K562 (cell line): ENCODE data around the gene PFKFB2. TPM values are rescaled to one million over a fixed set of nuclear protein-coding genes. Genes with fewer than 3 reads are reported as not detected.

Experiments
- CBX3 ChIP-seq, 2 experiments: IDR thresholded peaks; 1 replicate in 1 of 2; 2 replicates in 1 of 2; pipeline ENCODE4 v1.6.1; 2012; ENCODE audit warnings: inconsistent platforms in 2 of 2, low read length in 2 of 2, borderline replicate concordance in 1 of 2, control low read depth in 1 of 2
- ETV6 ChIP-seq, 3 experiments: fragments of 150-350 bp in 1 of 3; sonication (generic) in 1 of 3; formaldehyde crosslinking in 1 of 3; IDR thresholded peaks; 2 replicates each; pipeline versions ENCODE4 v1.6.1 to v1.8.0; 2014 to 2022; ENCODE audit warnings: borderline replicate concordance in 2 of 3, low read depth in 2 of 3, antibody characterized with exemption in 1 of 3, low read length in 1 of 3, mild to moderate bottlenecking in 1 of 3, missing genetic modification reagents in 1 of 3
- PHF20 ChIP-seq: fragments of 450-650 bp; IDR thresholded peaks from 2 replicates; pipeline ENCODE4 v1.6.1; 2018; ENCODE audit not compliant: partially characterized antibody
- POLR2H ChIP-seq: IDR thresholded peaks from 2 replicates; pipeline ENCODE4 v1.6.1; 2016; ENCODE audit warnings: missing genetic modification characterization, low read depth, mild to moderate bottlenecking, control low read depth, missing compliant biosample characterization, moderate library complexity
- TAF1 ChIP-seq: IDR thresholded peaks from 2 replicates; pipeline ENCODE4 v1.6.1; 2011; ENCODE audit warnings: mild to moderate bottlenecking, low read length, moderate library complexity; ENCODE audit not compliant: insufficient read depth, control insufficient read depth, severe bottlenecking; ENCODE audit errors: extremely low read depth
- TARDBP ChIP-seq: fragments of 450-650 bp; IDR thresholded peaks from 2 replicates; pipeline ENCODE4 v1.6.1; 2016
- ZC3H8 ChIP-seq: fragments of 450-650 bp; IDR thresholded peaks from 2 replicates; pipeline ENCODE4 v1.6.1; 2017
- polyA plus RNA-seq, 8 experiments: library from polyadenylated mRNA; depleted of rRNA in 4 of 8; stranded (reverse) in 5 of 8; unstranded in 3 of 8; fragments of >200 nt; fragmentation: Nextera tagmentation in 2 of 8; fragmentation: Illumina TruSeq in 1 of 8; extraction: Ambion mirVana in 2 of 8; extraction: Trizol in 1 of 8; gene quantifications; 2 replicates each; pipeline versions ENCODE4 v1.2.1 to v1.2.3, GENCODE V29; 2011 to 2014; ENCODE audit warnings: inconsistent platforms in 1 of 8, missing spikeins in 1 of 8
- total RNA-seq, 7 experiments: library from RNA; depleted of rRNA in 6 of 7; stranded (reverse); fragments of >200 nt in 6 of 7; fragmentation: Illumina TruSeq in 2 of 7; extraction: Trizol in 2 of 7; gene quantifications; 2 replicates each; pipeline versions ENCODE4 v1.2.1 to v1.2.3, GENCODE V29; 2011 to 2021; ENCODE audit warnings: low replicate concordance in 1 of 7
- TF ChIP-seq, protein P1 (sequence below): sonication (generic); IDR thresholded peaks from 2 replicates; pipeline ENCODE4 v1.6.1; 2016
- TF ChIP-seq, protein P2 (sequence below): sonication (generic); formaldehyde crosslinking; IDR thresholded peaks from 2 replicates; pipeline ENCODE4 v1.8.0; 2022; ENCODE audit warnings: mild to moderate bottlenecking, missing genetic modification reagents, borderline replicate concordance
- TF ChIP-seq, protein P3 (sequence below), 2 experiments: fragments of 450-650 bp; IDR thresholded peaks; 2 replicates each; pipeline ENCODE4 v1.6.1; 2018; ENCODE audit warnings: mild to moderate bottlenecking in 2 of 2, low read depth in 1 of 2; ENCODE audit not compliant: partially characterized antibody in 2 of 2
- TF ChIP-seq, protein P4 (sequence below), 2 experiments: fragments of 450-650 bp in 1 of 2; sonication (generic) in 1 of 2; formaldehyde crosslinking; conservative IDR thresholded peaks; 2 replicates each; pipeline versions ENCODE4 v1.4.0 to v1.8.1; 2020 to 2022; ENCODE audit warnings: mild to moderate bottlenecking in 1 of 2, missing genetic modification reagents in 1 of 2
- TF ChIP-seq, protein P5 (sequence below): sonication (generic); formaldehyde crosslinking; IDR thresholded peaks from 2 replicates; pipeline ENCODE4 v1.9.0; 2022; ENCODE audit warnings: mild to moderate bottlenecking, missing genetic modification reagents
- TF ChIP-seq, protein P6 (sequence below): sonication (generic); formaldehyde crosslinking; IDR thresholded peaks from 2 replicates; pipeline ENCODE4 v1.8.0; 2022; ENCODE audit warnings: missing genetic modification reagents, mild to moderate bottlenecking, borderline replicate concordance

Gene PFKFB2
- total and polyA plus RNA-seq, 9 of the 15 experiments (the other 6 are each of a cell fraction or from before 2014, with no cell fraction given), result 6.9 to 26.0 (median 16.4) TPM

DNA sequence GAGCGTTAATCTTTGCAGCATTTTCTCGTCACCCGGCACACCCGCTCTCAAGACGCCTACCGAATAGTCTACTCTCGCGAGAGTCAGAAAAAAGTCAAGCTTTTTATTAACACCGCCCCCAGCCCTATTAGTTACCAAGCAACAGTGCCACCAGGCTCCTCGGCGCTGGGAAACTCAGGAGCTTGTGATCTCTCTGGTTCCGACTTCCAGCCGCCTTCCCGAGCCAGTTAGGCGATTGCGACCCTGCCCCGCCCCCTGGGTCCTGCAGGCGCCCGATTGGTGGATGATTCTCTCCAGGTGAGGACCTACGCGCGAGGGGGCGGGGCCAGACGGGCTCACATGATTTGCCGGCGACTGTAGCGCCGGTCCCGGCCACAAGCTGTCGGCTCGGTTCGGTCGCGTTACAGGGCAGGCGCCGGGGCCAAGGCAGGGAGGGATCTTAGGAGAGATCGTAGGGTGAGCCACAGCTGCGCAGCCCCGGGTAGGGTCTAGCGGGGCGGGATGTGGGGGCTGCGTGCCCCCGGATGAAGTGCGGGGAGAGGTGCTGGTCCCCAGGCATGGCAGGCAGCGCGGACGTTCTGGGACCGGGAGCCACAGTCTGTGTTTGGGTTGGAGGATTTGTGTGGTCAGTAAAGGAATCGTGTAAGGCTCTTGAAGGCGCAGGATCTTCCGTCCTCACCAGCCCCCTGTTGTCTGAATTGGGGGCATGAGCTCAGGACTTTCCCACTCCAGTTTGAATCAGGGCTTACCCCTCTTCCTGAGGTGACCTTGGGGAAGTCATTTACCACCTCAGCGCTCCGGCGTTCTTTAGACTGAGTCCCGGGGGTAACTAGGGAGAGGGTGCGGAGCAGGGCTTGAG, at the start of gene PFKFB2 (continued):
- TF ChIP-seq, protein P1, sequence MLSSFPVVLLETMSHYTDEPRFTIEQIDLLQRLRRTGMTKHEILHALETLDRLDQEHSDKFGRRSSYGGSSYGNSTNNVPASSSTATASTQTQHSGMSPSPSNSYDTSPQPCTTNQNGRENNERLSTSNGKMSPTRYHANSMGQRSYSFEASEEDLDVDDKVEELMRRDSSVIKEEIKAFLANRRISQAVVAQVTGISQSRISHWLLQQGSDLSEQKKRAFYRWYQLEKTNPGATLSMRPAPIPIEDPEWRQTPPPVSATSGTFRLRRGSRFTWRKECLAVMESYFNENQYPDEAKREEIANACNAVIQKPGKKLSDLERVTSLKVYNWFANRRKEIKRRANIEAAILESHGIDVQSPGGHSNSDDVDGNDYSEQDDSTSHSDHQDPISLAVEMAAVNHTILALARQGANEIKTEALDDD, result peak; percentile 74; the same call in 1 of the 2 replicates
- TF ChIP-seq, protein P2, sequence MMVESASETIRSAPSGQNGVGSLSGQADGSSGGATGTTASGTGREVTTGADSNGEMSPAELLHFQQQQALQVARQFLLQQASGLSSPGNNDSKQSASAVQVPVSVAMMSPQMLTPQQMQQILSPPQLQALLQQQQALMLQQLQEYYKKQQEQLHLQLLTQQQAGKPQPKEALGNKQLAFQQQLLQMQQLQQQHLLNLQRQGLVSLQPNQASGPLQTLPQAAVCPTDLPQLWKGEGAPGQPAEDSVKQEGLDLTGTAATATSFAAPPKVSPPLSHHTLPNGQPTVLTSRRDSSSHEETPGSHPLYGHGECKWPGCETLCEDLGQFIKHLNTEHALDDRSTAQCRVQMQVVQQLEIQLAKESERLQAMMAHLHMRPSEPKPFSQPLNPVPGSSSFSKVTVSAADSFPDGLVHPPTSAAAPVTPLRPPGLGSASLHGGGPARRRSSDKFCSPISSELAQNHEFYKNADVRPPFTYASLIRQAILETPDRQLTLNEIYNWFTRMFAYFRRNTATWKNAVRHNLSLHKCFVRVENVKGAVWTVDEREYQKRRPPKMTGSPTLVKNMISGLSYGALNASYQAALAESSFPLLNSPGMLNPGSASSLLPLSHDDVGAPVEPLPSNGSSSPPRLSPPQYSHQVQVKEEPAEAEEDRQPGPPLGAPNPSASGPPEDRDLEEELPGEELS (CRISPR knock-in tag), result 0 out of 2 replicates have a peak, but pooled peaks have one; percentile 22
- TF ChIP-seq, protein P3, sequence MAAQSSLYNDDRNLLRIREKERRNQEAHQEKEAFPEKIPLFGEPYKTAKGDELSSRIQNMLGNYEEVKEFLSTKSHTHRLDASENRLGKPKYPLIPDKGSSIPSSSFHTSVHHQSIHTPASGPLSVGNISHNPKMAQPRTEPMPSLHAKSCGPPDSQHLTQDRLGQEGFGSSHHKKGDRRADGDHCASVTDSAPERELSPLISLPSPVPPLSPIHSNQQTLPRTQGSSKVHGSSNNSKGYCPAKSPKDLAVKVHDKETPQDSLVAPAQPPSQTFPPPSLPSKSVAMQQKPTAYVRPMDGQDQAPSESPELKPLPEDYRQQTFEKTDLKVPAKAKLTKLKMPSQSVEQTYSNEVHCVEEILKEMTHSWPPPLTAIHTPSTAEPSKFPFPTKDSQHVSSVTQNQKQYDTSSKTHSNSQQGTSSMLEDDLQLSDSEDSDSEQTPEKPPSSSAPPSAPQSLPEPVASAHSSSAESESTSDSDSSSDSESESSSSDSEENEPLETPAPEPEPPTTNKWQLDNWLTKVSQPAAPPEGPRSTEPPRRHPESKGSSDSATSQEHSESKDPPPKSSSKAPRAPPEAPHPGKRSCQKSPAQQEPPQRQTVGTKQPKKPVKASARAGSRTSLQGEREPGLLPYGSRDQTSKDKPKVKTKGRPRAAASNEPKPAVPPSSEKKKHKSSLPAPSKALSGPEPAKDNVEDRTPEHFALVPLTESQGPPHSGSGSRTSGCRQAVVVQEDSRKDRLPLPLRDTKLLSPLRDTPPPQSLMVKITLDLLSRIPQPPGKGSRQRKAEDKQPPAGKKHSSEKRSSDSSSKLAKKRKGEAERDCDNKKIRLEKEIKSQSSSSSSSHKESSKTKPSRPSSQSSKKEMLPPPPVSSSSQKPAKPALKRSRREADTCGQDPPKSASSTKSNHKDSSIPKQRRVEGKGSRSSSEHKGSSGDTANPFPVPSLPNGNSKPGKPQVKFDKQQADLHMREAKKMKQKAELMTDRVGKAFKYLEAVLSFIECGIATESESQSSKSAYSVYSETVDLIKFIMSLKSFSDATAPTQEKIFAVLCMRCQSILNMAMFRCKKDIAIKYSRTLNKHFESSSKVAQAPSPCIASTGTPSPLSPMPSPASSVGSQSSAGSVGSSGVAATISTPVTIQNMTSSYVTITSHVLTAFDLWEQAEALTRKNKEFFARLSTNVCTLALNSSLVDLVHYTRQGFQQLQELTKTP (IDR thresholded peaks at IDR 0.05; ENCODE audit: low read depth in 1 of 2, partially characterized antibody in 2 of 2), result peak in 1 of 2 experiments; percentile 54
- TF ChIP-seq ZC3H8, result no peak
- TF ChIP-seq, protein P4, sequence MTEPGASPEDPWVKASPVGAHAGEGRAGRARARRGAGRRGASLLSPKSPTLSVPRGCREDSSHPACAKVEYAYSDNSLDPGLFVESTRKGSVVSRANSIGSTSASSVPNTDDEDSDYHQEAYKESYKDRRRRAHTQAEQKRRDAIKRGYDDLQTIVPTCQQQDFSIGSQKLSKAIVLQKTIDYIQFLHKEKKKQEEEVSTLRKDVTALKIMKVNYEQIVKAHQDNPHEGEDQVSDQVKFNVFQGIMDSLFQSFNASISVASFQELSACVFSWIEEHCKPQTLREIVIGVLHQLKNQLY (CRISPR knock-in tag; conservative IDR thresholded peaks at IDR 0.05), result no peak
- TF ChIP-seq, protein P5, sequence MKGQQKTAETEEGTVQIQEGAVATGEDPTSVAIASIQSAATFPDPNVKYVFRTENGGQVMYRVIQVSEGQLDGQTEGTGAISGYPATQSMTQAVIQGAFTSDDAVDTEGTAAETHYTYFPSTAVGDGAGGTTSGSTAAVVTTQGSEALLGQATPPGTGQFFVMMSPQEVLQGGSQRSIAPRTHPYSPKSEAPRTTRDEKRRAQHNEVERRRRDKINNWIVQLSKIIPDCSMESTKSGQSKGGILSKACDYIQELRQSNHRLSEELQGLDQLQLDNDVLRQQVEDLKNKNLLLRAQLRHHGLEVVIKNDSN (CRISPR knock-in tag), result peak; percentile 90
- TF ChIP-seq CBX3 (IDR thresholded peaks at IDR 0.05; ENCODE audit: borderline replicate concordance in 1 of 2, low read length in 2 of 2), result 0 out of 3 replicates have a peak, but pooled peaks of 1 of the 2 experiments have one; percentile 44
- TF ChIP-seq, protein P6, sequence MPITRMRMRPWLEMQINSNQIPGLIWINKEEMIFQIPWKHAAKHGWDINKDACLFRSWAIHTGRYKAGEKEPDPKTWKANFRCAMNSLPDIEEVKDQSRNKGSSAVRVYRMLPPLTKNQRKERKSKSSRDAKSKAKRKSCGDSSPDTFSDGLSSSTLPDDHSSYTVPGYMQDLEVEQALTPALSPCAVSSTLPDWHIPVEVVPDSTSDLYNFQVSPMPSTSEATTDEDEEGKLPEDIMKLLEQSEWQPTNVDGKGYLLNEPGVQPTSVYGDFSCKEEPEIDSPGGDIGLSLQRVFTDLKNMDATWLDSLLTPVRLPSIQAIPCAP, result no peak
- peak; percentile 90 for TF ChIP-seq TAF1
- peak; percentile 88 for TF ChIP-seq POLR2H (tag)
- TF ChIP-seq ETV6 (IDR thresholded peaks at IDR 0.05; ENCODE audit: borderline replicate concordance in 1 of 2, low read depth in 2 of 2, low read length in 1 of 2), result no peak
- no peak for TF ChIP-seq ETV6 (CRISPR knock-in tag; IDR thresholded peaks at IDR 0.05; ENCODE audit: borderline replicate concordance)
- TF ChIP-seq TARDBP, result no peak
- TF ChIP-seq PHF20, result peak; percentile 77
